ENCODE measurements around the gene UQCRC1. TPM values are rescaled to one million over a fixed set of nuclear protein-coding genes. Genes with fewer than 3 reads are reported as not detected.

UQCRC1 gene
- total RNA-seq, 1 experiment from 2014 or later = 575 TPM

GRCh38 chr3:48623851-48624547, 14.6 kb upstream of the UQCRC1 start:
- Histone ChIP-seq H3K9me3 (ENCODE audit: low read length) (no peaks in the 10 kb centered on the region), H3F3A (ENCODE audit: low read length, unreplicated experiment) (no peaks in the 10 kb centered on the region), H4K20me1 (ENCODE audit: low read length) (no peaks in the 10 kb centered on the region), H3K27ac (ENCODE audit: low read length) (no peak overlapping the region), H3K4me3 (ENCODE audit: low read length) (no peak overlapping the region), H3K9ac (ENCODE audit: low read length) (no peak overlapping the region), H3K79me2 (ENCODE audit: low read length) (no peaks in the 10 kb centered on the region), H3K36me3 (ENCODE audit: low read depth, low read length) (peaks cover 18% of the 10 kb centered on the region), H3K4me1 (ENCODE audit: insufficient read depth, low read length) (no peaks in the 10 kb centered on the region), H3K4me2 (ENCODE audit: low read length) (no peak overlapping the region), H3K9me2 (replicated peaks; ENCODE audit: low read length) (no peaks in the 10 kb centered on the region), H2AFZ (ENCODE audit: low read length) (no peak overlapping the region), H3K27me3 (ENCODE audit: low read length) (no peaks in the 10 kb centered on the region)
- ATAC-seq = peak; percentile 62
- intact Hi-C loops (cut with micrococcal nuclease) = no loop called here
- BruUV-seq (replicated peaks) = no TSS peak
- ChIA-PET POLR2A (ENCODE audit: unreplicated experiment) (interaction anchor here (0.6 kb wide), 3 partner anchors 11 to 93 kb away, joined by 4 to 13 read pairs (median 6); partner anchors contain the start of gene SLC26A6), CTCF (interaction anchor here (0.6 kb wide), 1 partner anchor 188 kb away, joined by 5 read pairs; no protein-coding TSS in a partner anchor)
- DNase-seq = no peak
- TF ChIP-seq CTCF (conservative IDR thresholded peaks at IDR 0.05; ENCODE audit: low read depth, low read length) = no peak
- TF ChIP-seq EZH2 (IDR thresholded peaks at IDR 0.05; ENCODE audit: low read length, unreplicated experiment) = no peak
- no peak for TF ChIP-seq EZH2phosphoT487 (IDR thresholded peaks at IDR 0.05; ENCODE audit: borderline replicate concordance, low read length)

GRCh38 chr3:48621461-48621869, 12.0 kb upstream of the UQCRC1 start, which contains the start of gene TMEM89:
TSS of gene TMEM89 (minus strand) at chr3:48621769. CDS start at chr3:48621756, 13 bp downstream.
- POLR2A ChIA-PET (ENCODE audit: unreplicated experiment) = no interaction called here
- H3K27me3 ChIP-seq (ENCODE audit: low read length) = no peaks in the 10 kb centered on the region
- TF ChIP-seq CTCF (conservative IDR thresholded peaks at IDR 0.05; ENCODE audit: low read depth, low read length) = no peak
- TF ChIP-seq EZH2 (IDR thresholded peaks at IDR 0.05; ENCODE audit: low read length, unreplicated experiment) = no peak
- no peak for TF ChIP-seq EZH2phosphoT487 (IDR thresholded peaks at IDR 0.05; ENCODE audit: borderline replicate concordance, low read length)
- no peaks in the 10 kb centered on the region for H3K4me1 ChIP-seq (ENCODE audit: insufficient read depth, low read length)
- no TSS peak for BruUV-seq (replicated peaks)
- H3K9ac ChIP-seq (ENCODE audit: low read length) = no peak within 1 kb of the TSS
- CTCF ChIA-PET = no interaction called here
- H3K27ac ChIP-seq (ENCODE audit: low read length) = no peak within 1 kb of the TSS
- peaks cover 8% of the 10 kb centered on the region for H3K9me3 ChIP-seq (ENCODE audit: low read length)
- no peaks in the 10 kb centered on the region for H3F3A ChIP-seq (ENCODE audit: low read length, unreplicated experiment)
- no peak within 1 kb of the TSS for H2AFZ ChIP-seq (ENCODE audit: low read length)
- no peak within 1 kb of the TSS for H3K4me3 ChIP-seq (ENCODE audit: low read length)
- no peaks in the 10 kb centered on the region for H4K20me1 ChIP-seq (ENCODE audit: low read length)
- no peaks in the 10 kb centered on the region for H3K79me2 ChIP-seq (ENCODE audit: low read length)
- no peaks in the 10 kb centered on the region for H3K9me2 ChIP-seq (replicated peaks; ENCODE audit: low read length)
- no peak within 1 kb of the TSS for H3K4me2 ChIP-seq (ENCODE audit: low read length)
- H3K36me3 ChIP-seq (ENCODE audit: low read depth, low read length) = peaks cover 10% of the 10 kb centered on the region
- no peak for ATAC-seq
- no peak for DNase-seq
- intact Hi-C loops (cut with micrococcal nuclease) = no loop called here
